Uterus (tissue), 2 donors: ENCODE measurements around the gene MSMO1.

Experiments
- CTCF ChIP-seq, 4 experiments: fragments of 200-600 bp in 2 of 4; fragments of 450-650 bp in 2 of 4; sonication (generic) in 2 of 4; IDR thresholded peaks; one replicate each; pipeline ENCODE4 v1.5.1; 2016 to 2019; ENCODE audit warnings: antibody characterized with exemption in 4 of 4, mild to moderate bottlenecking in 2 of 4, moderate library complexity in 1 of 4
- POLR2A ChIP-seq, 2 donors: fragments of 450-650 bp; IDR thresholded peaks; one replicate each; pipeline ENCODE4 v1.6.1; 2016; ENCODE audit warnings: antibody characterized with exemption in 2 of 2, mild to moderate bottlenecking in 1 of 2, moderate library complexity in 1 of 2

- TF ChIP-seq POLR2A (IDR thresholded peaks at IDR 0.05) (no peak), CTCF (IDR thresholded peaks at IDR 0.05) (no peak)
Measured at GRCh38 chr4:165289423-165289785, 38.1 kb upstream of the MSMO1 start.
